Heart left ventricle (tissue), 16 donors: ENCODE data around the gene HOXB6. TPM values are rescaled to one million over a fixed set of nuclear protein-coding genes. Genes with fewer than 3 reads are reported as not detected.

ENCODE experiments used
- ATAC-seq, 4 donors: fragments of 200-7000 bp; cut with Tn5 transposase; one replicate each; pipeline ENCODE4 v1.9.1; 2020 to 2022; ENCODE audit warnings: moderate library complexity in 4 of 4, mild to moderate bottlenecking in 3 of 4, moderate number of reproducible peaks in 1 of 4
- DNase-seq, 5 donors: peaks; one replicate each; pipeline ENCODE4 v3.0.0-alpha.2; 2020
- H3K27ac ChIP-seq, 12 donors: fragments of 200-600 bp; sonication (generic) in 4 of 12; one replicate each; pipeline versions ENCODE4 v1.5.0 to v1.8.0; 2016 to 2022; ENCODE audit warnings: mild to moderate bottlenecking in 2 of 12
- H3K27me3 ChIP-seq, 9 donors: fragments of 200-600 bp; sonication (generic) in 2 of 9; one replicate each; pipeline versions ENCODE4 v1.5.1 to v1.8.0; 2016 to 2022; ENCODE audit warnings: mild to moderate bottlenecking in 3 of 9
- H3K36me3 ChIP-seq, 9 donors: fragments of 200-600 bp; sonication (generic) in 2 of 9; one replicate each; pipeline versions ENCODE4 v1.5.0 to v1.8.0; 2018 to 2022; ENCODE audit warnings: mild to moderate bottlenecking in 2 of 9
- H3K4me1 ChIP-seq, 12 donors: fragments of 200-600 bp; sonication (generic) in 4 of 12; one replicate each; pipeline versions ENCODE4 v1.5.0 to v1.8.0; 2016 to 2022; ENCODE audit warnings: mild to moderate bottlenecking in 3 of 12
- H3K4me3 ChIP-seq, 12 donors: fragments of 200-600 bp; sonication (generic) in 4 of 12; one replicate each; pipeline versions ENCODE4 v1.5.0 to v1.8.0; 2017 to 2022; ENCODE audit warnings: mild to moderate bottlenecking in 9 of 12, moderate library complexity in 4 of 12
- H3K9me3 ChIP-seq, 12 donors: fragments of 200-600 bp; sonication (generic) in 4 of 12; one replicate each; pipeline versions ENCODE4 v1.5.0 to v1.8.0; 2016 to 2022; ENCODE audit warnings: mild to moderate bottlenecking in 1 of 12
- CTCF ChIP-seq, 12 donors: fragments of 200-600 bp; sonication (generic) in 4 of 12; IDR thresholded peaks; one replicate each; pipeline versions ENCODE4 v1.5.0 to v1.8.0; 2018 to 2022; ENCODE audit warnings: antibody characterized with exemption in 12 of 12, mild to moderate bottlenecking in 5 of 12
- POLR2A ChIP-seq, 2 donors: fragments of 450-650 bp; IDR thresholded peaks; one replicate each; pipeline ENCODE4 v1.6.1; 2017; ENCODE audit warnings: antibody characterized with exemption in 2 of 2, mild to moderate bottlenecking in 2 of 2, moderate library complexity in 2 of 2
- WGBS, 4 donors: extraction: QIAGEN DNeasy Blood & Tissue Kit in 2 of 4; methylation state at CpG; one replicate each; pipeline versions ENCODE4 v1.1.5 to v1.1.7; 2013 to 2018; 5-methylcytosine and 5-hydroxymethylcytosine counted together
- intact Hi-C, 10 donors: fragments of 100-400 bp; cut with DNase I; formaldehyde crosslinking; loops; one replicate each; pipeline versions ENCODE4 v1.11.1 to v1.14.2; 2022
- polyA plus RNA-seq, 2 donors: library from polyadenylated mRNA; stranded (reverse); fragments of 200-250 nt; gene quantifications; one replicate each; pipeline ENCODE4 v1.2.3, GENCODE V29; 2013
- total RNA-seq, 9 donors: library from RNA; depleted of rRNA in 2 of 9; stranded (reverse); fragments of >200 nt in 2 of 9; fragmentation: NEBNext Ultra II Directional in 3 of 9; extraction: Animal tissue kit (Norgen Biotek cat#: 25700) in 3 of 9; gene quantifications; one replicate each; pipeline versions ENCODE4 v1.1.0 to v1.2.4, GENCODE V29; 2016 to 2023
- donor health status: ischemic (EF 13 %, LVEDD 7.1; RV severe dilation, severe dysfunction).
- donor health status: healthy with polysubstance abuse.
- donor health status: DM: no; HTN: yes; CAD: no.
- donor health status: DM: no; HTN: no; CAD: no.
- donor health status: ischemic (EF 25% LVEDD 6.9; RV normal size, moderate dysfunction).
- donor health status: ischemic (EF 25% LVEDD 5.7; RV mildly dilated, moderate dysfunction).
- donor health status: healthy.
- donor health status: DM: yes; HTN: yes; CAD: no.
- donor health status: ischemic (EF 35%, LVEDD 5.7; RV mildly dilated, moderate dysfunction).
- donor health status: nonischemic (EF 11% LVEDD 7.7; RV severe dilation, severe dysfunction).
- donor health status: DM: yes; HTN: yes; CAD: no.
- donor health status: PGD.
- donor health status: ischemic (EF 29% LVEDD 5.4; RV normal size, mild dysfunction).
- donor health status: nonischemic (EF 23%, LVEDD 6.1; RV moderate dilation, normal function).

HOXB6 gene
- total and polyA plus RNA-seq, 11 donors = 0.30 to 2.0 (median 0.54) TPM; not detected in 1

GRCh38 chr17:48642059-48642842 lies 37.5 kb upstream of the HOXB6 start:
- intact Hi-C loops = no loop called here
- TF ChIP-seq CTCF (IDR thresholded peaks at IDR 0.05) = no peak
- 2 to 7% (median 4%) methylated on average over 38 to 58 of the region's 58 CpGs for WGBS, 4 donors
- no peak for ATAC-seq
- DNase-seq = no peak
- Histone ChIP-seq H3K9me3 (no peaks in the 10 kb centered on the region), H3K27ac (no peak overlapping the region), H3K36me3 (no peaks in the 10 kb centered on the region), H3K4me1 (peaks cover 0 to 8% (median 0%) of the 10 kb centered on the region in 12 donors), H3K4me3 (peak overlapping the region in 1 of 12 donors; percentile 3), H3K27me3 (peaks cover 75 to 100% (median 95%) of the 10 kb centered on the region in 9 donors)

- DNase-seq (no peak), ATAC-seq (no peak)
- Histone ChIP-seq H3K4me1 (peaks cover 0 to 6% (median under 1%) of the 10 kb centered on the region in 12 donors), H3K4me3 (peak overlapping the region in 1 of 12 donors; percentile 3), H3K27ac (no peak overlapping the region), H3K27me3 (peaks cover 77 to 100% (median 95%) of the 10 kb centered on the region in 9 donors), H3K9me3 (no peaks in the 10 kb centered on the region), H3K36me3 (no peaks in the 10 kb centered on the region)
- TF ChIP-seq CTCF (IDR thresholded peaks at IDR 0.05) (no peak), POLR2A (IDR thresholded peaks at IDR 0.05) (no peak)
- 4 to 9% (median 5%) methylated on average over 22 to 29 of the region's 29 CpGs for WGBS, 4 donors
- intact Hi-C loops = no loop called here
Measured at GRCh38 chr17:48641541-48642058, 36.8 kb upstream of the HOXB6 start.

- ATAC-seq = no peak
Measured at GRCh38 chr17:48640858-48641180, 36.0 kb upstream of the HOXB6 start.

More at GRCh38 chr17:48640858-48641180, 36.0 kb upstream of the HOXB6 start:
- 35 to 64% (median 39%) methylated on average over 1 of the region's 1 CpG for WGBS, 4 donors
- H3K4me3 ChIP-seq = no peak overlapping the region
- peaks cover 0 to 8% (median 2%) of the 10 kb centered on the region in 12 donors for H3K4me1 ChIP-seq
- no peaks in the 10 kb centered on the region for H3K36me3 ChIP-seq
- TF ChIP-seq POLR2A (IDR thresholded peaks at IDR 0.05) (no peak), CTCF (IDR thresholded peaks at IDR 0.05) (no peak)
- no peak overlapping the region for H3K27ac ChIP-seq
- H3K9me3 ChIP-seq = no peaks in the 10 kb centered on the region
- intact Hi-C loops = no loop called here
- DNase-seq = no peak
- peaks cover 76 to 100% (median 95%) of the 10 kb centered on the region in 9 donors for H3K27me3 ChIP-seq
